ENCODE results near the gene JAK1.

DNA sequence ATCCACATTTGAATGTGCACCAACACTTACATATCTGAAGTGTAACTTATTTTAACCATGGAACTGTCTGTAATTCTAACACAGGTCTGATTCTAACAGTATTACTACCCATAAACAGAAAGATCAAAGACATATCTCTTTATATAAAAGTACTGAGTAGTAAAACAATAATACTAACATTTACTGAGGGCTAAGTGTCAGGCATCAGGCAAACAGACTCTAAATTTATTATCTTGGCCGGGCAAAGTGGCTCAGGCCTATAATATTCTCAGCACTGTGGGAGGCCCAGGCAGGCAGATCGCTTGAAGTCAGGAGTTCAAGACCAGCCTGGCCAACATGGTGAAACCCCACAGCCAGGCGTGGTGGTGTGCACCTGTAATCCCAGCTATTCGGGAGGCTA, 85.9 kb downstream of the JAK1 start:
- TF ChIP-seq POLR2AphosphoS5 (IDR thresholded peaks at IDR 0.05), result no peak
- TF ChIP-seq, protein P1, sequence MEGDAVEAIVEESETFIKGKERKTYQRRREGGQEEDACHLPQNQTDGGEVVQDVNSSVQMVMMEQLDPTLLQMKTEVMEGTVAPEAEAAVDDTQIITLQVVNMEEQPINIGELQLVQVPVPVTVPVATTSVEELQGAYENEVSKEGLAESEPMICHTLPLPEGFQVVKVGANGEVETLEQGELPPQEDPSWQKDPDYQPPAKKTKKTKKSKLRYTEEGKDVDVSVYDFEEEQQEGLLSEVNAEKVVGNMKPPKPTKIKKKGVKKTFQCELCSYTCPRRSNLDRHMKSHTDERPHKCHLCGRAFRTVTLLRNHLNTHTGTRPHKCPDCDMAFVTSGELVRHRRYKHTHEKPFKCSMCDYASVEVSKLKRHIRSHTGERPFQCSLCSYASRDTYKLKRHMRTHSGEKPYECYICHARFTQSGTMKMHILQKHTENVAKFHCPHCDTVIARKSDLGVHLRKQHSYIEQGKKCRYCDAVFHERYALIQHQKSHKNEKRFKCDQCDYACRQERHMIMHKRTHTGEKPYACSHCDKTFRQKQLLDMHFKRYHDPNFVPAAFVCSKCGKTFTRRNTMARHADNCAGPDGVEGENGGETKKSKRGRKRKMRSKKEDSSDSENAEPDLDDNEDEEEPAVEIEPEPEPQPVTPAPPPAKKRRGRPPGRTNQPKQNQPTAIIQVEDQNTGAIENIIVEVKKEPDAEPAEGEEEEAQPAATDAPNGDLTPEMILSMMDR (IDR thresholded peaks at IDR 0.05), result no peak
- no peak for TF ChIP-seq POLR2A (IDR thresholded peaks at IDR 0.05; ENCODE audit: low read depth)

Data from esophagus muscularis mucosa (tissue), 3 donors.